ENCODE results near the gene LZTS3. TPM values are rescaled to one million over a fixed set of nuclear protein-coding genes. Genes with fewer than 3 reads are reported as not detected.

The LZTS3 gene
- total RNA-seq, 1 donor from 2014 or later = 6.9 TPM

DNA sequence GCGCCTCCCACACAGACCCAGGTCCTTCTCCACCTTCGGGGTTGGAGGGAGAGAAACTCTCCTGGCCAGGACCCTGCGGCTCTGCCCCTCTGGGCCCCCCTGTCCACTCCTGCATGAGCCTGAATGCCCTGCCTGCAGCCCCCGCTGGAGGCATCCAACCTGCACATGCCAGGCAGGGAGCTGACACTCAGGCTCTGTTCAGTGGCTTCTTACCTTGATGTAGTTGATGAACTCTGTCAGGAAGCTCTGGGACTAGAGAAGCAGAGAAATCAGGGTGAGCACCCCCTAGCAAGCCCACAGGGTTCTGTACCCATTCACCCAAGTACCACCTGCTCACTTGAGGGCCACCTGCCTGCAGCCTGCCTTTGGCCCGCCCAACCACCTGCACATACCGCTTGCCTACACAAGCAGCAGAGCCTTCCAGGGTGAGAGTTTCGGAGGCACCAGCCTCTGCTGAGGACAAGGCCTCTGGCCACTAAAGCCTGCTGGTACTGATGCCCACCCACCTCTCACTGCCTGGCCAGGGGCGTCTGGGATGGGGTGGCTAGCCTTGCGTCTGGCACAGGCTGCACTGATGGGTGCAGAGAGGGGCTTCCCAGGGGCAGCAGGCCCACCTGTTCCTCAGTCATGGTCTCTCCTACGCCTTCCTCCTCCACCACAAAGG is 21.4 kb upstream of the LZTS3 start:
- no peaks in the 10 kb centered on the region for H3K9me3 Mint-ChIP-seq (ENCODE audit: unreplicated experiment)
- TF ChIP-seq, protein P1, sequence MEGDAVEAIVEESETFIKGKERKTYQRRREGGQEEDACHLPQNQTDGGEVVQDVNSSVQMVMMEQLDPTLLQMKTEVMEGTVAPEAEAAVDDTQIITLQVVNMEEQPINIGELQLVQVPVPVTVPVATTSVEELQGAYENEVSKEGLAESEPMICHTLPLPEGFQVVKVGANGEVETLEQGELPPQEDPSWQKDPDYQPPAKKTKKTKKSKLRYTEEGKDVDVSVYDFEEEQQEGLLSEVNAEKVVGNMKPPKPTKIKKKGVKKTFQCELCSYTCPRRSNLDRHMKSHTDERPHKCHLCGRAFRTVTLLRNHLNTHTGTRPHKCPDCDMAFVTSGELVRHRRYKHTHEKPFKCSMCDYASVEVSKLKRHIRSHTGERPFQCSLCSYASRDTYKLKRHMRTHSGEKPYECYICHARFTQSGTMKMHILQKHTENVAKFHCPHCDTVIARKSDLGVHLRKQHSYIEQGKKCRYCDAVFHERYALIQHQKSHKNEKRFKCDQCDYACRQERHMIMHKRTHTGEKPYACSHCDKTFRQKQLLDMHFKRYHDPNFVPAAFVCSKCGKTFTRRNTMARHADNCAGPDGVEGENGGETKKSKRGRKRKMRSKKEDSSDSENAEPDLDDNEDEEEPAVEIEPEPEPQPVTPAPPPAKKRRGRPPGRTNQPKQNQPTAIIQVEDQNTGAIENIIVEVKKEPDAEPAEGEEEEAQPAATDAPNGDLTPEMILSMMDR (IDR thresholded peaks at IDR 0.05) = no peak
- H3K27ac Mint-ChIP-seq (ENCODE audit: unreplicated experiment) = no peak overlapping the region
- H3K4me3 Mint-ChIP-seq (ENCODE audit: unreplicated experiment) = no peak overlapping the region
- peaks cover 49% of the 10 kb centered on the region for H3K36me3 Mint-ChIP-seq (ENCODE audit: unreplicated experiment)
- no peak for DNase-seq (ENCODE audit: extremely low spot score, unreplicated experiment)
- H3K27me3 Mint-ChIP-seq (ENCODE audit: unreplicated experiment) = no peaks in the 10 kb centered on the region
- no peaks in the 10 kb centered on the region for H3K4me1 Mint-ChIP-seq (ENCODE audit: unreplicated experiment)

DNA sequence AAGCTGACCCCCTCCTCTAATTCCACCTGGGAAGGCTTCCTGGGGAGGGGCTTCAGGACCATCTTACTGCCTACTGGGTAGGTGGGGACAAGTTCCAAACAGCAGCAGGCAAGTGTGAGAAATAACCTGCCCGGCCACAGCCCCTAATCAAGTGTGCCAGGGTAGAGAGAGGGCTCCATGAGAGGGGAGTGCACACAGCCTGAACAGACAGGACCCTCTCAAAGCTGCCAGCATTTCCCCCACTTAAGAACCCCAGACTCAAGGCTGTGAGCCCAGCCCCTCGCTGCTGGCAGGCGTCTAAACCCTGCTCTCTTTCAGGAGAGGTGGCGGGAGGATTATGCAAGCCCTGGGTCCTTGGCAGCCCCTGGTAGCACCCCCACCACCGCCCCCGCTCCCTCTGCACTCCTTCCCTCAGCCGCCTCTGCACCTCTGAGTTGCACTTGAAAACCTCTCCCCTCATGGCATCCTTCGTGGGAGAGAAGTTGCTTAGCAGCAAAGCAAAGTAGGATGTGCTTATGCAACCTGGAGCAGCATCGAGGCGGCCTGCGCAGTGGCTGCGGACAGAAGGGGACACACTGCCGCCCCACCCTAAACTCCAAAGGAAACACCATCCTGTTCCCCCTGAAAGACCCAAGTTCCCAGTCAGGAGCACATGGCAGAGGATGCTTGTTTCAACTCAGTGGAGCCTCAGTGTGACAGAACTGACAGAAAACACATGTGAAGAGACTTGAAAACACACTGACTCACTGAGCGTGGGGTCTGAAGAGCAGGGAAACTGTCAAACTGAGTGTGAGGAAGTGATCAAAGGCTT is 20.7 kb upstream of the LZTS3 start:
- Mint-ChIP-seq H3K4me1 (ENCODE audit: unreplicated experiment) (no peaks in the 10 kb centered on the region), H3K27me3 (ENCODE audit: unreplicated experiment) (no peaks in the 10 kb centered on the region), H3K36me3 (ENCODE audit: unreplicated experiment) (peaks cover 45% of the 10 kb centered on the region), H3K27ac (ENCODE audit: unreplicated experiment) (no peak overlapping the region), H3K9me3 (ENCODE audit: unreplicated experiment) (no peaks in the 10 kb centered on the region), H3K4me3 (ENCODE audit: unreplicated experiment) (no peak overlapping the region)
- TF ChIP-seq, protein P1 (IDR thresholded peaks at IDR 0.05) = no peak
- no peak for DNase-seq (ENCODE audit: extremely low spot score, unreplicated experiment)

DNA sequence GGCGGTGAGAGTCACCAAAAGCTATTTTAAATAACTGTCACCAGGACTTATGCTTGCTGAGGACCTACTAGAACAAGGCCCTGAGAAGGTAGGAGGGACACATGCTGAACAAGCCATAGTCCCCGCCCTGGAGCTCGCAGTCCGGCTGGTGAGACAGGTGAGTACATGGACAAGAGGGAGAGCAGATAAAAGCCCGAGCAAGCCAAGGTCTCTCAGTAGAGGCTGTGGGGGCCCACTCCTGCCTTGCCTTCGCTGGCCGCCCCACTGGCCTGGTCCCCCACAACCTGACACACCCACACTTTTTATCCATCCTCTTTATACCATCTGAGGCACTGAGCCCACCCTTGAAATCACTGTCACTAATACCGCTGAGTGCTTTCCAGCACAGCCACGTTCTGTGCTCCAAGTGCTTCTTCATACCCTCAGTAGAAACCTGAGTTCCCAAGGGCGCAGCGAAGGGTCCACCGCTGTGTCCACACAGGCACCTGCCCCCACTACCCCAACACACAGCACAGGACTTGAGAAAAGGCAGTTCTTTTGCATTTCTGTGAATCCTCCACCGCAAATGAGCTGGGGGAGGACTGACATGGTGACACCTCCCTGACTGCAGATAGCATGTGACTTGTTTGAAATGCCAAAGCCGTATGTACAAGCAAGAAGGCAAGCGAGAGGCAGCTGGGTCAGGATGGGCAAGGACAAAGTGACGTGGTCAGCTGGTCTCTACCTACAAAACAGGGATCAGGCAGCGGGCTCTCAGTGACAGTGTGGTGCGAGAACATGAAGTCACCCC is 19.1 kb upstream of the LZTS3 start:
- TF ChIP-seq, protein P1 (IDR thresholded peaks at IDR 0.05) = no peak
- Mint-ChIP-seq H3K36me3 (ENCODE audit: unreplicated experiment) (peaks cover 39% of the 10 kb centered on the region), H3K27me3 (ENCODE audit: unreplicated experiment) (no peaks in the 10 kb centered on the region), H3K27ac (ENCODE audit: unreplicated experiment) (no peak overlapping the region), H3K4me1 (ENCODE audit: unreplicated experiment) (no peaks in the 10 kb centered on the region), H3K9me3 (ENCODE audit: unreplicated experiment) (no peaks in the 10 kb centered on the region), H3K4me3 (ENCODE audit: unreplicated experiment) (no peak overlapping the region)
- no peak for DNase-seq (ENCODE audit: extremely low spot score, unreplicated experiment)

DNA sequence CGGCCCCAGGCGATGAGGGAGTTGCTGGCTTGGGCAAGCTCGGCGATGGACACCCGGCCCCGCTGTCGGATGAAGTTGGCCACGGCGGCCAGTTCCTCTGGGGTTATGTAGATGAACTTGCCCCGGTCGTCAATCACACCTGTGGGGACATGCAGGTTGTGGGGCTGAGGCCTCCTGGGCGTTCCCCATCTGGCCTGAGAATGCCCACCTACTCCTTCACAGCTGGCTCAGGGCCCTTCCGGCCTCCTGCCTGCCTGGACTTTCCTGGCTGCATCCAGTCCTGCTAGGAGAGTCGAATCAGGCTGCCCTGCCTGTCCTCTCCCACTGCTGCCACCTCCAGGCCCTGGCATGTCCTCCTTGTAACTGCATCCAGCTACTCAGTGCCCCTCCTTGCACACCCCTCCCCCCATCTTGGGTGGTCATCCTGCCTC is 17.3 kb upstream of the LZTS3 start:
- no peaks in the 10 kb centered on the region for H3K4me1 Mint-ChIP-seq (ENCODE audit: unreplicated experiment)
- H3K4me3 Mint-ChIP-seq (ENCODE audit: unreplicated experiment) = no peak overlapping the region
- TF ChIP-seq, protein P1 (IDR thresholded peaks at IDR 0.05) = no peak
- H3K36me3 Mint-ChIP-seq (ENCODE audit: unreplicated experiment) = peaks cover 31% of the 10 kb centered on the region
- H3K9me3 Mint-ChIP-seq (ENCODE audit: unreplicated experiment) = no peaks in the 10 kb centered on the region
- no peaks in the 10 kb centered on the region for H3K27me3 Mint-ChIP-seq (ENCODE audit: unreplicated experiment)
- DNase-seq (ENCODE audit: extremely low spot score, unreplicated experiment) = no peak
- no peak overlapping the region for H3K27ac Mint-ChIP-seq (ENCODE audit: unreplicated experiment)

Data from osteocyte (in vitro differentiated cells).